OCI-LY3 (cell line): ENCODE results near the gene CAD.
"Not testable (repeated sequence)": the region's sequence is repeated elsewhere in the genome, so short reads cannot be mapped to it uniquely, and the experiment has no call there.

Source experiments
- H2AFZ ChIP-seq: fragments of 200-600, 300-600 bp; shearing (Covaris generic); 2 replicates; pipeline ENCODE4 v1.6.0; 2014; ENCODE audit warnings: antibody characterized with exemption, low read depth, low read length
- H3K27ac ChIP-seq: fragments of 200-600, 300-600 bp; sonication (generic); 2 replicates; pipeline ENCODE4 v1.5.1; 2014; ENCODE audit warnings: mild to moderate bottlenecking, low read length, moderate library complexity, mixed read lengths
- H3K27me3 ChIP-seq: fragments of 200-600, 300-600 bp; sonication (generic); 2 replicates; pipeline ENCODE4 v1.6.1; 2014; ENCODE audit warnings: low read depth, low read length, mixed read lengths
- H3K36me3 ChIP-seq: fragments of 200-600, 300-600 bp; sonication (generic); replicated peaks from 2 replicates; pipeline ENCODE3; 2014; ENCODE audit warnings: low read depth, low read length, mixed read lengths
- H3K4me1 ChIP-seq: fragments of 300-600, 200-600 bp; sonication (generic); 2 replicates; pipeline ENCODE4 v1.6.1; 2014; ENCODE audit warnings: low read length, mixed read lengths
- H3K4me2 ChIP-seq: fragments of 200-600, 300-600 bp; sonication (generic); 2 replicates; pipeline ENCODE4 v1.6.1; 2014; ENCODE audit warnings: low read length, mixed read lengths
- H3K4me3 ChIP-seq: fragments of 300-600, 200-600 bp; sonication (generic); 2 replicates; pipeline ENCODE4 v1.5.1; 2014; ENCODE audit warnings: antibody characterized with exemption, mild to moderate bottlenecking, low read length, moderate library complexity
- H3K79me2 ChIP-seq: fragments of 300-600, 200-600 bp; shearing (Covaris generic); 2 replicates; pipeline ENCODE4 v1.6.1; 2014; ENCODE audit warnings: mild to moderate bottlenecking, low read length, mixed read lengths
- H3K9ac ChIP-seq: fragments of 300-600, 200-600 bp; shearing (Covaris generic); 2 replicates; pipeline ENCODE4 v1.6.0; 2014; ENCODE audit warnings: mild to moderate bottlenecking, low read length, moderate library complexity
- H3K9me3 ChIP-seq: fragments of 200-600, 300-600 bp; shearing (Covaris generic); 2 replicates; pipeline ENCODE4 v1.6.1; 2014; ENCODE audit warnings: low read length, mixed read lengths; ENCODE audit not compliant: insufficient read depth
- H4K20me1 ChIP-seq: fragments of 200-600, 300-600 bp; sonication (generic); 2 replicates; pipeline ENCODE4 v1.6.1; 2016; ENCODE audit warnings: low read length, mixed read lengths; ENCODE audit not compliant: insufficient read depth
- EZH2phosphoT487 ChIP-seq: fragments of 200-600 bp; shearing (Covaris generic); IDR thresholded peaks from 2 replicates; pipeline ENCODE4 v1.6.1; 2018; ENCODE audit warnings: antibody characterized with exemption, mixed run types, low read depth
- TF ChIP-seq, protein P1 (sequence below): fragments of 200-600, 300-600 bp; sonication (generic); IDR thresholded peaks from 2 replicates; pipeline ENCODE4 v1.5.1; 2014; ENCODE audit warnings: antibody characterized with exemption, low read length, low read depth

CAD gene

DNA sequence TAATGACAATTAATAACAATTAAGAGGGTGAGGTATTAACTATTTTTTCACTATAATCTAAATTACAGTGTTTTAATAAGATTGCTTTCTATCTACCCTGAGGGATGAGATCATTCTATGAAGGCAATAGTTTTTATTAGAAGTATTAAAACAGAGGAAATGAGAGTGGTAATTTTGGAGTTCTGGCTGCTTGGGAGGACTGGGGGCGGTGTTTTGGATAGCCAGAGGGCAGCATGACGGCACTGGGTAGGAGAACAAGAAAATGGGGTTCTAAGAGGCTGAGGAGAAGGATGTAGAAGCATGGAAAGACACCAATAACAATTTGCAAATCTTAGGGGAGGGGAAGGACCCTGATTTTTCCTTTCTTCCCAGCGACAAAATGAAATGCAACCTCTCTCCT is 53.0 kb downstream of the CAD start:
- Histone ChIP-seq H3K79me2 (no peaks in the 10 kb centered on the region), H3K9me3 (no peaks in the 10 kb centered on the region), H3K27ac (no peak overlapping the region), H4K20me1 (no peaks in the 10 kb centered on the region), H3K9ac (no peak overlapping the region), H3K27me3 (peaks cover 21% of the 10 kb centered on the region), H3K4me3 (no peak overlapping the region), H3K4me2 (no peak overlapping the region), H3K4me1 (peaks cover 6% of the 10 kb centered on the region; the same call in 1 of the 2 replicates), H3K36me3 (no peaks in the 10 kb centered on the region), H2AFZ (no peak overlapping the region)
- TF ChIP-seq, protein P1, sequence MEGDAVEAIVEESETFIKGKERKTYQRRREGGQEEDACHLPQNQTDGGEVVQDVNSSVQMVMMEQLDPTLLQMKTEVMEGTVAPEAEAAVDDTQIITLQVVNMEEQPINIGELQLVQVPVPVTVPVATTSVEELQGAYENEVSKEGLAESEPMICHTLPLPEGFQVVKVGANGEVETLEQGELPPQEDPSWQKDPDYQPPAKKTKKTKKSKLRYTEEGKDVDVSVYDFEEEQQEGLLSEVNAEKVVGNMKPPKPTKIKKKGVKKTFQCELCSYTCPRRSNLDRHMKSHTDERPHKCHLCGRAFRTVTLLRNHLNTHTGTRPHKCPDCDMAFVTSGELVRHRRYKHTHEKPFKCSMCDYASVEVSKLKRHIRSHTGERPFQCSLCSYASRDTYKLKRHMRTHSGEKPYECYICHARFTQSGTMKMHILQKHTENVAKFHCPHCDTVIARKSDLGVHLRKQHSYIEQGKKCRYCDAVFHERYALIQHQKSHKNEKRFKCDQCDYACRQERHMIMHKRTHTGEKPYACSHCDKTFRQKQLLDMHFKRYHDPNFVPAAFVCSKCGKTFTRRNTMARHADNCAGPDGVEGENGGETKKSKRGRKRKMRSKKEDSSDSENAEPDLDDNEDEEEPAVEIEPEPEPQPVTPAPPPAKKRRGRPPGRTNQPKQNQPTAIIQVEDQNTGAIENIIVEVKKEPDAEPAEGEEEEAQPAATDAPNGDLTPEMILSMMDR: no peak
- TF ChIP-seq EZH2phosphoT487: no peak

DNA sequence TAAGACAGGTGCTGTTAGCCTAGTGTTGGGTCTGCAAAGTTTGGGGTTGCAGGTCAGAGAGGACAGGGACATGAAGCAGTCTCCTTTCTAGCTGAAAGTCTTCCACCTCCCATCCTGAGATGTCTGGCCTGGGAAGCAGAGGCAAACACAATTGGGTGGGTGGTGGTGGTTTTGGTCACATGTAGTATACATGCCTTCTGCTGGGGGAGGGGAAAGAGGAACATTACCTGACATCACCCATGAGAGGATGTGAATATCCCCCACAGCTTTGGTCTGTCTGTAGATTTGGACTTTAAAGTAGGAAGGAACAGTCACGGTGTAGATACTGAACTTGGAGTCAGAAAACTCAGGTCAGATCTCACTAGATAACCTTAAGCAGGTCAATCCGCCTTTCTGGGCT is 53.5 kb downstream of the CAD start:
- no peak overlapping the region for H3K27ac ChIP-seq
- no peak overlapping the region for H3K4me2 ChIP-seq
- TF ChIP-seq EZH2phosphoT487: no peak
- TF ChIP-seq, protein P1: no peak
- H3K27me3 ChIP-seq: peaks cover 21% of the 10 kb centered on the region
- H3K4me3 ChIP-seq: no peak overlapping the region
- no peak overlapping the region for H3K9ac ChIP-seq
- no peaks in the 10 kb centered on the region for H3K36me3 ChIP-seq
- peaks cover 6% of the 10 kb centered on the region; the same call in 1 of the 2 replicates for H3K4me1 ChIP-seq
- no peaks in the 10 kb centered on the region for H3K79me2 ChIP-seq
- no peaks in the 10 kb centered on the region for H4K20me1 ChIP-seq
- H2AFZ ChIP-seq: no peak overlapping the region; the same call in 1 of the 2 replicates
- H3K9me3 ChIP-seq: no peaks in the 10 kb centered on the region

DNA sequence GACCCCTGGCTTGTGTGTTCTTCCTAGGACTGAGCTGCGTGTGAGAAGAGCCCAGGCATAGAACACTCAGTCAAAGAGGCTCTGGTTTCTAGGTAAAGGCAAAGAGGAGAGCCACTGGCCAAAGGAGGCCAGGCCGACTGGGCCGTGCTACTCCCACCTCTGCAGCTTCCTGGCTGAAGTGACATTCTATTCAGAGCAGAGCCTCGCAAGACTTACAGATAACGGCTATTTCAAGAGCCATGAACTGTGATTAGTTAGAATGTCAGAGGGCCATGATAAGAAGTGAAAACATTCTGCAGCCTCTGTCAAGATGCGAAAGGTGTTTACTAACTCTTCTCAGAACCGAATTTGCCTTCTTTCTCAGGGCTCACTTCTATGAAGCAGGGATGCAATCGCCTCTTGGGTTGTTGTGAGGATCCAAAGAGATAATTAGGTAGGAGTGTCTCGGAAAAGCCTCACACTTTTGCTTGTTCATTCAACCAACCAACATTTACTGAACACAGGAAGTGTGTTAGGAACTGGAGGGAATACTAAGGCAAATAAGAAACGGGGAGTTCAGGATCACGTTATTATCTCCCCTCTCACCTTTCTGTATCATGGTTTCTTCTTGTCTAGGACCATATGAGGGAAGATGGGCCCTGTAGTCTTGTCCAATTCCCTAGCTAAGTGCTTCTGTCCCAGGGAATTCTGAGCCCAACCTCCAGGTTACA is 54.6 kb downstream of the CAD start:
- Histone ChIP-seq H3K4me3 (no peak overlapping the region), H3K4me2 (no peak overlapping the region), H3K9ac (no peak overlapping the region), H3K27ac (no peak overlapping the region), H3K27me3 (peaks cover 26% of the 10 kb centered on the region), H2AFZ (no peak overlapping the region), H3K79me2 (no peaks in the 10 kb centered on the region), H3K9me3 (no peaks in the 10 kb centered on the region), H3K36me3 (no peaks in the 10 kb centered on the region), H3K4me1 (peaks cover 6% of the 10 kb centered on the region; the same call in 1 of the 2 replicates), H4K20me1 (no peaks in the 10 kb centered on the region)
- TF ChIP-seq EZH2phosphoT487: no peak
- TF ChIP-seq, protein P1: no peak

DNA sequence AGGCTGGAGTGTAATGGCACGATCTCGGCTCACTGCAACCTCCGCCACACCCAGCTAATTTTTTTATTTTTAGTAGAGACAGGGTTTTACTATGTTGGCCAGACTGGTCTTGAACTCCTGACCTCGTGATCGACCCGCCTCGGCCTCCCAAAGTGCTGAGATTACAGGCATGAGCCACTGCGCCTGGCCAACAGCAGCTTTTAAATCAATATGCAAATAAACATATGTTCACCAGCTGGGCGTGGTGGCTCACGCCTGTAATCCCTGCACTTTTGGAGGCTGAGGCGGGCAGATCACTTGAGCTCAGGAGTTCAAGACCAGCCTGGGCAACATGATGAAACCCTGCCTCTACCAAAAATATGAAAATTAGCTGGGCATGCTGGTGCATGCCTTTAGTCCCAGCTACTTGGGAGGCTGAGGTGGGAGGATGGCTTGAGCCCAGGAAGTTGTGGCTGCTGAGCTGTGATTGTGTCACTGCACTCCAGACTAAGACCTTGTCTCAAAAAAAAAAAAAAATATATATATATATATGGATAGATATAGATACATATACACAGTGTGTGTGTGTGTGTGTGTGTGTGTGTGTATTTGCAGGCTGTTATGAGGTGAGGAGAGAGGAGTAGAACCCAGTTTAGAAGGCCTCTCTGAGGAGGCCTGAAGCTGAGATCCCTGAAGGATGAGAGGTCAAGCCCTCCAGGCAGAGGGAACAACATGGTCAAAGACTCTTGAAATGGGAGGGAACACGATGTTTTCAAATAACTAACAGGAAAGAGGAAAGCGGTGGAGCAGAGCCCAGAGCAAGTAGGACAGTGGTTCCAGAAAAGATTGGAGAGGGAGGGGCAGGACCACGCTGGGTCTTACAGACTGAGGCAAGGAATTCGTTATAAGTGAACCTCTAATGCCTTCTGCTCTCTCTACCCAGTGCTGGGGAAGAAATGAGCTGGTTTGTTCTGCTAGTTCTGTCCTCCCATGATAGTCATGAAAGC is 55.7 kb downstream of the CAD start:
- peaks cover 28% of the 10 kb centered on the region for H3K27me3 ChIP-seq
- H3K9ac ChIP-seq, H3K9me3 ChIP-seq, H3K4me2 ChIP-seq, H2AFZ ChIP-seq, H3K79me2 ChIP-seq, H3K36me3 ChIP-seq, H3K27ac ChIP-seq, H4K20me1 ChIP-seq, H3K4me1 ChIP-seq, H3K4me3 ChIP-seq: not testable (repeated sequence)
